Stimulated activated CD4-positive, alpha-beta T cell treated with anti-CD3 and anti-CD28 coated beads, Interleukin-2, amount 100 ng/mL, for 24 hours (primary cell): ENCODE data around the gene CNGB1.
"Not testable (repeated sequence)": the region's sequence is repeated elsewhere in the genome, so short reads cannot be mapped to it uniquely, and the experiment has no call there.

Experiments
- DNase-seq, 2 donors: peaks; one replicate each; pipeline ENCODE4 v3.0.0-alpha.2; 2020

The CNGB1 gene

GRCh38 chr16:57996406-57997175 lies 25.7 kb upstream of the CNGB1 start:
- no peak for DNase-seq

- DNase-seq, result no peak
Observed at GRCh38 chr16:57995721-57996405, 24.9 kb upstream of the CNGB1 start.

GRCh38 chr16:57994778-57995177 lies 23.9 kb upstream of the CNGB1 start:
- peak; percentile 45 to 48 for DNase-seq

- DNase-seq, result no peak
Observed at GRCh38 chr16:57994361-57994760, 23.4 kb upstream of the CNGB1 start.

GRCh38 chr16:57993897-57994296 lies 23.0 kb upstream of the CNGB1 start:
- no peak for DNase-seq

GRCh38 chr16:57993438-57993837 lies 22.5 kb upstream of the CNGB1 start:
- DNase-seq, result no peak

- DNase-seq, result no peak
Observed at GRCh38 chr16:57992084-57992483, 21.2 kb upstream of the CNGB1 start.

- DNase-seq, result no peak
Observed at GRCh38 chr16:57991551-57992059, 20.7 kb upstream of the CNGB1 start.

GRCh38 chr16:57988929-57989328 lies 18.0 kb upstream of the CNGB1 start:
- DNase-seq, result no peak

- no peak for DNase-seq
Observed at GRCh38 chr16:57987441-57988177, 16.7 kb upstream of the CNGB1 start.

GRCh38 chr16:57986196-57986595 lies 15.3 kb upstream of the CNGB1 start:
- no peak for DNase-seq

GRCh38 chr16:57985204-57986181 lies 14.6 kb upstream of the CNGB1 start:
- DNase-seq, result no peak

- DNase-seq, result peak; percentile 90 to 93
Observed at GRCh38 chr16:57984443-57985203, 13.7 kb upstream of the CNGB1 start.

- DNase-seq, result no peak
Observed at GRCh38 chr16:57982385-57982784, 11.5 kb upstream of the CNGB1 start.

GRCh38 chr16:57981636-57982035 lies 10.7 kb upstream of the CNGB1 start:
- no peak for DNase-seq

- no peak for DNase-seq
Observed at GRCh38 chr16:57979006-57979585, 8.2 kb upstream of the CNGB1 start.

GRCh38 chr16:57978070-57978465 lies 7.1 kb upstream of the CNGB1 start:
- DNase-seq, result not testable (repeated sequence)

- DNase-seq, result no peak
Observed at GRCh38 chr16:57977418-57978069, 6.6 kb upstream of the CNGB1 start.

- DNase-seq, result no peak
Observed at GRCh38 chr16:57976331-57976796, 5.4 kb upstream of the CNGB1 start.

GRCh38 chr16:57972306-57972705 lies 1.4 kb upstream of the CNGB1 start:
- no peak for DNase-seq
